Ishikawa (cell line): ENCODE measurements around the gene OLFML1.

ENCODE experiments used
- CEBPB ChIP-seq: IDR thresholded peaks from 2 replicates; pipeline ENCODE4 v1.6.1; 2012
- EP300 ChIP-seq: IDR thresholded peaks from 2 replicates; pipeline ENCODE4 v1.6.1; 2012; ENCODE audit warnings: borderline replicate concordance
- MAX ChIP-seq: IDR thresholded peaks from 2 replicates; pipeline ENCODE4 v1.6.1; 2012
- TAF1 ChIP-seq: IDR thresholded peaks from 2 replicates; pipeline ENCODE4 v1.6.1; 2012; ENCODE audit warnings: low read depth, mild to moderate bottlenecking
- TCF12 ChIP-seq: IDR thresholded peaks from 2 replicates; pipeline ENCODE4 v1.6.1; 2012; ENCODE audit warnings: low read depth
- TEAD4 ChIP-seq: IDR thresholded peaks from 2 replicates; pipeline ENCODE4 v1.6.1; 2012
- ZBTB7A ChIP-seq: IDR thresholded peaks from 2 replicates; pipeline ENCODE4 v1.6.1; 2012; ENCODE audit warnings: low read depth

DNA sequence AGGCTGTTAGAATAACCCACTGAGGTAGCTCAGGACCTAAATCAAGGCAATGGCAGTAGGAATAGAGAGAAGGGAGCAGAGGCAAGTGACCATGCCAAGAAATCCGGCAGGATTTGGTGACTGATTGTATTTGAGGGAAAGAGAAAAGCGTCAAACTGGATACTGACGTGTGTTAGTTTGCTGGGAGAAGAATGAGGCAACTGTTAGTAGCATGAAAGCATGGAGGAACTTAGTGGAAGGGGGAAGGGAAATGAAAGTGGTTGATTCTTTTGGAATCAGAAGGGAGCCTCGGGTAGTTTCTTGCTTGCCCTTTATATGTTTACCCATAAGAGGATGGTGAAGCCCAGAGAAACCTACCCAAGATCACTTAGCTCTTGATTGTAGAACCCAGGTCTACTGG is 36.8 kb downstream of the OLFML1 start:
- TF ChIP-seq CEBPB (no peak), ZBTB7A (no peak), TCF12 (no peak), EP300 (no peak), MAX (no peak), TAF1 (no peak), TEAD4 (no peak)
